IMR-90 (cell line): ENCODE data around the gene SEC22A.

Source experiments
- CTCF ChIP-seq: conservative IDR thresholded peaks from 2 replicates; pipeline ENCODE4 v1.5.1; 2012; ENCODE audit warnings: mild to moderate bottlenecking, low read depth, low read length, improper control_type of control experiment
- FOS ChIP-seq: fragments of 150-350 bp; IDR thresholded peaks from 2 replicates; pipeline ENCODE4 v1.6.1; 2016; ENCODE audit warnings: low read depth, low read length
- MAZ ChIP-seq: IDR thresholded peaks from 2 replicates; pipeline ENCODE4 v1.6.1; 2012; ENCODE audit warnings: low read depth, mild to moderate bottlenecking, low read length, improper control_type of control experiment, moderate library complexity, borderline replicate concordance
- POLR2A ChIP-seq: IDR thresholded peaks from 2 replicates; pipeline ENCODE4 v1.6.1; 2012; ENCODE audit warnings: mild to moderate bottlenecking, low read depth, low read length
- RAD21 ChIP-seq: IDR thresholded peaks from 2 replicates; pipeline ENCODE4 v1.6.1; 2012; ENCODE audit warnings: low read length, improper control_type of control experiment
- RCOR1 ChIP-seq: IDR thresholded peaks from 2 replicates; pipeline ENCODE4 v1.6.1; 2012; ENCODE audit warnings: mild to moderate bottlenecking, low read length, improper control_type of control experiment; ENCODE audit not compliant: insufficient replicate concordance

- TF ChIP-seq POLR2A (no peak), CTCF (no peak), MAZ (no peak), FOS (no peak), RAD21 (no peak), RCOR1 (no peak)
Measured at GRCh38 chr3:123294296-123294938, 92.7 kb downstream of the SEC22A start.
